Amniotic stem cell (primary cell): ENCODE data around the gene KRTAP10-2.
"Not testable (repeated sequence)": the region's sequence is repeated elsewhere in the genome, so short reads cannot be mapped to it uniquely, and the experiment has no call there.

Source experiments
- DNase-seq: peaks from one replicate; lab custom pipeline; 2025; lab: John Stamatoyannopoulos, UW

The KRTAP10-2 gene

GRCh38 chr21:44567481-44568171 lies 16.3 kb upstream of the KRTAP10-2 start:
- DNase-seq: no peak

- no peak for DNase-seq
Measured at GRCh38 chr21:44566403-44566802, 15.1 kb upstream of the KRTAP10-2 start.

- DNase-seq: no peak
Measured at GRCh38 chr21:44564886-44565598, 13.7 kb upstream of the KRTAP10-2 start.

GRCh38 chr21:44564099-44564498 lies 12.8 kb upstream of the KRTAP10-2 start:
- DNase-seq: no peak

- DNase-seq: no peak
Measured at GRCh38 chr21:44558695-44559094, 7.4 kb upstream of the KRTAP10-2 start, which contains the start of gene KRTAP10-3. Gene KRTAP10-3, minus strand, starts transcription at chr21:44558795. Its CDS starts 80 bp downstream, at chr21:44558715.

- DNase-seq: not testable (repeated sequence)
Measured at GRCh38 chr21:44558329-44558675, 7.0 kb upstream of the KRTAP10-2 start.

- DNase-seq: no peak
Measured at GRCh38 chr21:44557491-44558328, 6.4 kb upstream of the KRTAP10-2 start.

- no peak for DNase-seq
Measured at GRCh38 chr21:44556879-44557278, 5.6 kb upstream of the KRTAP10-2 start.

GRCh38 chr21:44555200-44555875 lies 4.0 kb upstream of the KRTAP10-2 start:
- DNase-seq: no peak

GRCh38 chr21:44552681-44553080 lies 1.4 kb upstream of the KRTAP10-2 start:
- DNase-seq: no peak

GRCh38 chr21:44552136-44552535 lies 831 bp upstream of the KRTAP10-2 start:
- DNase-seq: no peak

- no peak for DNase-seq
Measured at GRCh38 chr21:44550807-44551206, 498 bp downstream of the KRTAP10-2 start.

- DNase-seq: not testable (repeated sequence)
Measured at GRCh38 chr21:44550285-44550684, 1.0 kb downstream of the KRTAP10-2 start.

GRCh38 chr21:44549525-44550211 lies 1.6 kb downstream of the KRTAP10-2 start:
- DNase-seq: no peak

- DNase-seq: no peak
Measured at GRCh38 chr21:44548922-44549321, 2.4 kb downstream of the KRTAP10-2 start.

GRCh38 chr21:44548381-44548780 lies 2.9 kb downstream of the KRTAP10-2 start:
- no peak for DNase-seq

GRCh38 chr21:44547656-44548331 lies 3.5 kb downstream of the KRTAP10-2 start:
- no peak for DNase-seq

GRCh38 chr21:44544566-44544965 lies 6.7 kb downstream of the KRTAP10-2 start:
- DNase-seq: no peak

GRCh38 chr21:44542716-44543115 lies 8.6 kb downstream of the KRTAP10-2 start:
- no peak for DNase-seq

- no peak for DNase-seq
Measured at GRCh38 chr21:44540741-44541288, 10.5 kb downstream of the KRTAP10-2 start.
